HG03097 (cell line): Measurements from ENCODE around the gene BTBD8.

Source experiments
- ATAC-seq: cut with Tn5 transposase; IDR thresholded peaks from one replicate; pipeline ENCODE4 v1.9.1; 2021; ENCODE audit not compliant: unreplicated experiment, low FRiP score

The BTBD8 gene

DNA sequence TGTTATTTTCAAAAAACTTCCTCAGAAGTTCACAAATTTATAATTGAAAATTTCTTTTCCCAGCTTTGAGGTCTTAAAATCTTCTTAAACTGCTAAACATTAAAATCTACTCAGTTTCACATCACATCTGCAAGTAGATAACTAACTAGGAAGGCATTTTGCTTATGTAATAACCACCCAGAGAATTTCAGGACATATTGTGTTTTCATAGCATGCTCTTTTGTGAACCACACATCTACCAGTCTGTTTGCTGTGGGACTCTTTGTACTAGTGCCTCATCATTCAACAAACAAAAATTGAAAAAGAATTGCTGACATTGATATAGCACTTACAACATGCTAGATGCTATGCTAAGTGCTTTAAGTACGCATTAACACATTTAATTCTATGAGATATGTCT is 105.9 kb downstream of the BTBD8 start:
- ATAC-seq: no peak

DNA sequence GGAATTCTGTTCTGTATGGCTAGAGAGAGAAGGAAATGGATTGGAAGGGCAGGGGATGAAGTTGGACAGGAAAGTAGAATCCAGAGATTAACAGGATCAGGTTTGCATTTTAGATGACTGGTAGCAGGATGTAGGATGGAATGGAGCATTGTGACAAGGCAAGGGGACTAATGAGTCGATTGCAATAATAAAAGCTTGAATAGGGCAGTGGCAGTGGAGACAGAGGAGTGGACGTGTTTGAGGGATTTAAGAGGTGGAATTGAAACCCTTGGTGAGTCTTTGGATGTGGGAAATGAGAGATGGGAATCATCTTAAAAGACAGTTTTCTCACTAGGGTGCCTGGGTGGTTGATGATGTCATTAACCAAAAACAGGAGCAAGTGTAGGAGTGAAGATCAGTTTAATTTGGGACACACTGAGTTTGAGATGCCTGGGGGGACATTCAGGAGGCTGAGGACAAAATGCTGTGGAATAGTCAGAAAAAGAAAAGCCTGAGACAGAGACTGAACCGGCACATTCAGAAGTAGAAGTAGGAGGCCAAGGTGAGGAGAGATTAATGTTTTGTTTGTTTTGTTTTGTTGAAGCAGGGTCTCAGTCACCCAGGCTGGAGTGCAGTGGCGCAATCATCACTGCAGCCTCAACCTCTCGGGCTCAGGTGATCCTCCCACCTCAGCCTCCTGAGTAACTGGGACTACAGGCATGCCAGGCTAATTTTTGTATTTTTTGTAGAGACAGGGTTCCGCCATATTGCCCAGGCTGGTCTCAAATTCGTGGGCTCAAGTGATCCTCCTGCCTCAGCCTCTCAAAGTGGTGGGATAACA is 108.5 kb downstream of the BTBD8 start:
- no peak for ATAC-seq

DNA sequence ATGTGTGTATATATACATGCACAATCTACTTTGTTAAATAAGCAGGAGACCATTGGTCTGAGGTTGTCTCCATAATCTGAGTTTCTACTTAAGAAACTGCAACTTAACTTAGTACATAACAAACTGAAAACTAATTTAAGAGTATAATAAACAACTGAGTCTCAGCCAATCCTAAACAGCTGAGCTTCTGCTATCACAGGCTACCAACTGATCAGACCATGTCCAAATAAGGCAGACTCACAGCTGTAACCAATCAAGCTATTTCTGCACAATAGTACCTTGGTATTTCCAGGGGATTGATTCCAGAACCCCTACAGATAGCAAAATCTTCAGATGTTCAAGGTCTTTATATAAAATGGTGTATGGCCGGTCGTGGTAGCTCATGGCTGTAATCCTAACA is 111.6 kb downstream of the BTBD8 start:
- no peak for ATAC-seq

DNA sequence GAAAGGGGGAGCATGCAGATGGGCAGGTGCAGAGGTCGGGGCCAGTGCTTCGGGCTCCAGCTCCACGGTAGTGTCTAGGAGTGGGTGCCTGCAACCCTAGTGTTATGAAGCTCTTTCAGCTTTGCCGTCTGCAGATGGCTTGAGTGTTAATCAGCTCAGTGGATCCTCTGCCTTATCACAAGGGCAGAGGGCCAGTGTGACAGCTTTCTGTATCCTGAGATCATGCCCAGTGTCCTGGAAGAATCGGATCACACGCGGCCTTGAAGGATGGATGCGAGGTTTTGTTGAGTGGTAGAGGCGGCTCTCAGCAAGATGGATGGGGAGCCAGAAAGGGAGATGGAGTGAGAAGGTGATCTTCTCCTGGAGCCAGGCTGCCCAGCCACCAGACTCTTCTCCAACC is 112.1 kb downstream of the BTBD8 start:
- ATAC-seq: no peak

DNA sequence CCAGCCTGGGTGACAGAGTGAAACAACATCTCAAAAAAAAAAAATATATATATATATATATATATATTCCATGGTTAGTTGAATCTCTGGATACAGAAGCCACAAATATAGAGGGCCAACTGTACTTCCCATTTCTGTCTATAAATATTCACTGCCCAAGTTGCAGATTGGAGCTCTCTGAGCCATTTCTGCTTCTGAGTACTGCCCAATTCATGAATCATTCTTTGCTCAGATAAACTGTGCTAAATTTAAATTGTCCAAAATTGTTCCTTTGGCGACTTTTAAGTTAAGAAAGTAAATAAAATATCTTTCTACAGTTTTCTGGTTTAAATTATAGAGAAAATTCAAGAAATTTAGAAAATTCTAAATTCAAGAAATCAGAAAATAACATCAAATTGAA is 114.4 kb downstream of the BTBD8 start:
- ATAC-seq: no peak

DNA sequence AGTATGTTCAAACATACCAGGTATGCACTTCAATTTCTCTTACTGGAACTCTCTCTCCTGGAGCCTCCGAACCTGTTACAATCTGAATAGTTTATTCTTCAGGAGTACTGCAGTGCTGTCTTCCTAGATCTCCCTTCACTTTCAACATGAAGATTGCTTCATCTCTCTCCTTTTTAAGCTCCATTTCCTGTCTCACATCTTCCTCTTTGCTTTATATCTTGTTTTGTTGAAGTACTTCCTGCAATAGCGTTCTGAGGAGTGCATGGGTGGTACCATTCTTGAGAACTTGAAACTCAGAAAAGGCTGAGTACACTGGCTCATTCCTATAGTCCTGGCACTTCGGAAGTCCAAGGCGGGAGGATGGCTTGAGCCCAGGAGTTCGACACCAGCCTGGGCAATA is 121.8 kb downstream of the BTBD8 start:
- ATAC-seq: no peak

DNA sequence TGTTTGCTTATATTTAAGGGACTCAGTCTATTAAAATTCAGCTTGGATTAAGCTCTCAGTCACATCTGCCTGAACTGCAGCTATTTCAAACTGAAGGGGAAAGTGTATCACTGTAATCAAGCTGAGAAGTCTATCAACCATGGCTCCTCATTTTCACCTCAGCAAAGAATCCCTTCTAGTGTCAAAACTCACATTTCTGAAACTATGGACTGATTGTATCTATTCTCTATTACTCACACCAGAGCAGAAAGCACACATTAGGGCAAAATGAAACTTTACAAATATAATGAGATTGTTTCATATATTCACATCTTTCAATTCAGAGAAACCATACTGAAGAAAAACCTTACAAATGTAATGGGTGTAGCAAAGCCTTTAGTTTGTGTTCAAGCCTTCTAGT is 123.0 kb downstream of the BTBD8 start:
- no peak for ATAC-seq

DNA sequence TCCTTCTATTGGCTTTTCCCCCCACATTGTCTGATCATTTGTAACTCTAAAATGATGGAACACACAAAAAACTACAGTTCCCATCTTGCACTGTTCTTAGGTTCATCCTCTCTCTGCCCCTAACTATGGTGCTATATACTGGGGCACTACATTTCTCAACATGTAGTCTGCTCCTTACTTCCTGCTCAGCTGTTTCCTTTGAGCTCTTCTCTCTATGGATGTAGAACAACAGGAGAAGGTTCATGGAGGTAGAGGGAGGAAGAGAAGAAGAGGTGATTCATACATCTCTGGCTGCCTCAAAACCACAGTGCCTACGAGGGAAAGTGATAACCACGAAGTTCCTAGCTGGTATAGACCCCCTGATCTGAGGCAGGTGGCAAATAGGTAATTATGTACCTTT is 130.6 kb downstream of the BTBD8 start:
- no peak for ATAC-seq

DNA sequence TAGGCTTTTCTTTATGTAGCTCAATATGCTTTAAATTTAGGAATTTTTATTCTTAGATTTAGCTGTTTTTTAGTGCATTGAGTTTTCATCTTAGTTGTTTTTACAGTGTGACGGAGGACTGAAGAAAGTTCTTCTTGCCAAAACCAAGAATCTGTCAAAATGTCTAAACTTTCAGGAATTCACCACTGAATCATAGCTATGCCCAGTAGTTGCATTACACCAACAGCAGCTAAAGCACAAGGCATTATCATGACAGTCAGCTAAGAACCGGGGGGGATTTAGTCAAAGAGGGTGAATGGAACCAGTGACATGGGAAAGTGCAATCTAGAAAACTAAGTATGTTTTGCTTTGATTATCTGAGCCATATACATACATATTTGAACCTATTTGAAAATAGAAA is 131.0 kb downstream of the BTBD8 start:
- ATAC-seq: no peak

DNA sequence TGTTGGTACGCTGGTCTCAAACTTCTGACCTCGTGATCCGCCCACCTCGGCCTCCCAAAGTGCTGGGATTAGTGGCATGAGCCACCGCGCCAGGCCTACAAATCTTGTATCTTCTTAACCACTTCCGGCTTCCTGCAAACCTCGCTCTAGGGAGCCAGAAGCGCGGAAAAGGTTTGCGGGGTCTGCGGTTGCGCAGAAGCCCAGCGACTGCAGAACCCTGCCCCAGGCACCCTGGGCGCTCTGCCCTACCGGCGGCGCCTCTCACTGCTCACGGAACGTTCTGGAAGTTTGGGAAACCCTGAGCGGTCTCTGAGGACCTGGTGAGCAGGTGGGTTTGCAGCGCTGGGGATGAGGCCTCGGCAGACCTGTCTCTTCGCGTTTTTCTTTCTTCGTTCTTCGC is 137.6 kb downstream of the BTBD8 start, which contains the start of gene C1orf146:
C1orf146 (plus strand) TSS at position 195 of the 400 bp plus-strand sequence. CDS start 13,506 bp downstream, outside the sequence.
- ATAC-seq: no peak

DNA sequence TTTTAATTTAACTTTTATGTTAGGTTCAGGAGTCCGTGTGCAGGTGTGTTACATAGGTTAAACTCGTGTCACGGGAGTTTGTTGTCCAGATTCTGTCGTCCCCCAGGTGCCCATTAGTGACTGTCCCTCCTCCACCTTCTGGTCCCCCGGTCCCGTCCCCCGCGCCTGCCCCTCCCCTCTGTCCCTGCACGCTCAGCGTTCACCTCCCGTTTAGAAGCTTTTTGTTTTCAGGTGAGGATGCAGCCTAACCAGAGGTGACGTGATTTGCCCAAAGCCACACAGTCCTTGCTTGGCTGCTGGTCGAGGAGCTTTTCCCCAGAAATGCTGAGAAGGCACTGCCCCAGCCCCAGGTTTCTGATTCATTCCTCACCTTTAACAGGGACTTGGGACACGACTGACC is 138.4 kb downstream of the BTBD8 start:
- no peak for ATAC-seq

DNA sequence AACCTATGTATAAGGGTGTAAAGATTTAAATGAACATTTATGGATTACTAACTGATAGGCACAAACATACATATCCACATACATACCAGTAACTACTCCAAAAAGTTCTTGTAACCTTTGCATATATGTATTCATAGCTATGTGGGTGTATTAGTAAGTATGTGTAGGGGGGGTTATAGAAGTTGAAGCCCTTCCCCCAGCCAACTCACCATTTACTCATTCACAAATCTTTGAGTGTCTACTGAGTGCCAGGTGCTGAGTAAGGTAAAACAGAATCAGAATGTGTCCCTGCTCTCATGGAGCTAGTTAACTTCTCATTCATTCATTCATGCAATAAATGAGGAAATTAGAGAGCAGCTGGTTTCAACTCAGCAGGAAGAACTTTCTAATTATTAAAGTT is 138.9 kb downstream of the BTBD8 start:
- no peak for ATAC-seq

DNA sequence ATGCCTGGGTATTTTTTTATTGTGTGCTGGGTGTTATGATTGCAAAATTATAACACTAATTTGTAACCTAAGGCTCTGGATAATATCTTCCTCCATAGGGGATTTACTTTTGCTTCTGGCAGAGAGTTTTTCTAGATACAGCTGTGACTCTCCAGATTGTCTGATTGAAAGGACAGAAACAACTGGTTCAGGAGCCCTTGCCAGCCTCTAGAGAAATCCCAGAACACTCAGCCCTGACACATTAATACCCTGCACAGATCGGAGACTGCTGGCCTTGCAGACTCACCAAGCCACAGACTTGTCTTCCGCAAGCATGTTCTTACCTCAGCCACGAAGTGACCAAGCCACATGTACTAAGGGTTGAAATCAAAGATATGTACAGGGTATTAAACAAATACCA is 148.3 kb downstream of the BTBD8 start:
- ATAC-seq: no peak

DNA sequence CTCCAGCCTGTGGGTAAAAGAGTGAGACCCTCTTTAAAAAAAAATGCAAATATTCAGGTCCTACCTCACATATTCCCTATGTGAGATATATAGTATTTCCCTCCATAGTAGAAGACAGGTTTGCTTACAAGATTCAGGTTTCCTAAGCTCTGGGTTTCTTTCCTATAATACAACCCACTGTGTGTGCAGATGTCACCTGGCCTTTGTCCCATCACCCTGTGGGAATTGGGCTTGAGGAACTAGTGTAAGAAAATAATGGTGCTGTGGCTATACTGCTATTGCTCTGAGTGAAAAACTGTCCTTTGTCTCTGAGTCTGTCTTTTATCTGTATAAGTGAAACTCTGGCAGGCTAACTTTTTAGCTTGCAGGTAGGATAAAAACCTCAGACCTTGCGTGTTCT is 150.6 kb downstream of the BTBD8 start:
- ATAC-seq: no peak
